ENCODE measurements around the gene KCNQ1. TPM values are rescaled to one million over a fixed set of nuclear protein-coding genes. Genes with fewer than 3 reads are reported as not detected.

Gene KCNQ1
- polyA plus RNA-seq, 1 donor from 2014 or later, result not detected

DNA sequence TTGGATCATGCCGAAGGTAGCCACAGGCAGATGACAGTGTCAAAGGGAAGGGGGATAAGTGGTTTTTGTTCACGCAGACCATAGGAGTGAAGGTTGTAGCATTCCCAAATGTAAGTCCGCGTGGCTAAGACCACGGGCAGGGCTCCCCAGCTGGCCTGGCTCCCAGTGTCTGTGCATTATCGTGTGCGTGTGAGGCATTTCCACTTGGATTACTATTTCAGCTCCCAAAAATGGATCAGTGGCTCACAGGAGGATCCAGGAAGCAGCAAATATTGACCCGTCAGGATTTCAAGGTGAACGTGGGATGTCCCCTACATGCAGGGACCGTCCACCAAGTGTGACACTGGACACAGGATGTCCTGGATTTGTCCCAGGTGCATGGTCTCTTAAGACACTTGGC lies 430.2 kb downstream of the KCNQ1 start (continued):
- TF ChIP-seq, protein P1, sequence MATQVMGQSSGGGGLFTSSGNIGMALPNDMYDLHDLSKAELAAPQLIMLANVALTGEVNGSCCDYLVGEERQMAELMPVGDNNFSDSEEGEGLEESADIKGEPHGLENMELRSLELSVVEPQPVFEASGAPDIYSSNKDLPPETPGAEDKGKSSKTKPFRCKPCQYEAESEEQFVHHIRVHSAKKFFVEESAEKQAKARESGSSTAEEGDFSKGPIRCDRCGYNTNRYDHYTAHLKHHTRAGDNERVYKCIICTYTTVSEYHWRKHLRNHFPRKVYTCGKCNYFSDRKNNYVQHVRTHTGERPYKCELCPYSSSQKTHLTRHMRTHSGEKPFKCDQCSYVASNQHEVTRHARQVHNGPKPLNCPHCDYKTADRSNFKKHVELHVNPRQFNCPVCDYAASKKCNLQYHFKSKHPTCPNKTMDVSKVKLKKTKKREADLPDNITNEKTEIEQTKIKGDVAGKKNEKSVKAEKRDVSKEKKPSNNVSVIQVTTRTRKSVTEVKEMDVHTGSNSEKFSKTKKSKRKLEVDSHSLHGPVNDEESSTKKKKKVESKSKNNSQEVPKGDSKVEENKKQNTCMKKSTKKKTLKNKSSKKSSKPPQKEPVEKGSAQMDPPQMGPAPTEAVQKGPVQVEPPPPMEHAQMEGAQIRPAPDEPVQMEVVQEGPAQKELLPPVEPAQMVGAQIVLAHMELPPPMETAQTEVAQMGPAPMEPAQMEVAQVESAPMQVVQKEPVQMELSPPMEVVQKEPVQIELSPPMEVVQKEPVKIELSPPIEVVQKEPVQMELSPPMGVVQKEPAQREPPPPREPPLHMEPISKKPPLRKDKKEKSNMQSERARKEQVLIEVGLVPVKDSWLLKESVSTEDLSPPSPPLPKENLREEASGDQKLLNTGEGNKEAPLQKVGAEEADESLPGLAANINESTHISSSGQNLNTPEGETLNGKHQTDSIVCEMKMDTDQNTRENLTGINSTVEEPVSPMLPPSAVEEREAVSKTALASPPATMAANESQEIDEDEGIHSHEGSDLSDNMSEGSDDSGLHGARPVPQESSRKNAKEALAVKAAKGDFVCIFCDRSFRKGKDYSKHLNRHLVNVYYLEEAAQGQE (IDR thresholded peaks at IDR 0.05; ENCODE audit: borderline replicate concordance), result no peak
- TF ChIP-seq MXI1 (conservative IDR thresholded peaks at IDR 0.05; ENCODE audit: poor library complexity, severe bottlenecking), result no peak

DNA sequence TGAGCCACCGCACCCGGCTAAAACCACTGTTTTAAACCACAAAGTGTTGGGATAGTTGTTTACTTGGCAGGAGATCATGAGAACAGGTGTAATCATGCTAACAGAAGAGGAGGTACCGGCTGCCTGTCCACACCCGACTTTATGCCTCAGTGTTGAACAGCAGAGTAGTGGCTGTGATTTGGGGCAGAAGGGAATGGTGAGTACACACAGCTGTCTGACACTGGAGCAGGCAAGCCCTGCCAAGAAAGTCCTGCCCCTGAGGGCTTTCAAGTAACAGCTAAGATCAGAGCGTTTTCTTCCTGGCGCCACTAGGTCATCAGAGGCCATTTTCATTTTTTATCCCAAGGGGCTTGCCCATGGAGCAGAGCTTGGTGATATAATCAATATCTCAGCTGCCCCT lies 432.7 kb downstream of the KCNQ1 start:
- Histone ChIP-seq H3K9me2 (ENCODE audit: insufficient read depth, low read length) (no peaks in the 10 kb centered on the region), H3F3A (ENCODE audit: insufficient read depth, low read length, poor library complexity, severe bottlenecking) (no peaks in the 10 kb centered on the region), H3K4me3 (ENCODE audit: low read length) (no peak overlapping the region), H3K27me3 (ENCODE audit: insufficient read depth, low read depth, low read length) (no peaks in the 10 kb centered on the region), H3K36me3 (ENCODE audit: insufficient read depth, low read length) (no peaks in the 10 kb centered on the region), H2AFZ (ENCODE audit: low read depth, low read length) (no peak overlapping the region), H3K9ac (ENCODE audit: low read length) (no peak overlapping the region), H3K79me2 (replicated peaks; ENCODE audit: insufficient read depth, low read length) (no peaks in the 10 kb centered on the region), H3K27ac (ENCODE audit: low read length) (no peak overlapping the region), H3K4me2 (ENCODE audit: low read length) (no peak overlapping the region), H4K20me1 (ENCODE audit: insufficient read depth) (no peaks in the 10 kb centered on the region), H3K9me3 (ENCODE audit: low read length) (peaks cover 5% of the 10 kb centered on the region)
- TF ChIP-seq EZH2 (IDR thresholded peaks at IDR 0.05; ENCODE audit: borderline replicate concordance, insufficient read depth, low read length, poor library complexity, severe bottlenecking) (no peak), RAD21 (conservative IDR thresholded peaks at IDR 0.05) (no peak), EP300 (conservative IDR thresholded peaks at IDR 0.05; ENCODE audit: poor library complexity, severe bottlenecking) (no peak)

DNA sequence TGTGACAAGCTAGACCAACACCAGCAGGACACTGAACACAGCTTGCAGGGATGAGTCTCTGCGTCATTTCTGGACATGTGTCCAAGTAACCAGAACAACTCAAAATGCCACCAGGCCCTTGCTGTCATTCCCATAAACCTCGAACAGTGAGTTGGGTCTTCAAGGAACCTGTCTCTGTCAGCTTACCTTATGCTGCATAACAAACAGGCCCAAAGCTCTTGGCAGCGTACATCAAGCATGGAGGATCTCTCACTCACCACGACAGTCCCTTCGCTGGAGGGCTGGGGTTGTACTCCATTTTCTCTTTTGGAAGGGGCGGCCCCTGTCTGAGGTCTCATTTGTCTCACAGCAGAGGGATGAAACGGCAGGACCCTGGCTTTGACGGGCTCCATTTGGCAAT lies 434.0 kb downstream of the KCNQ1 start:
- Histone ChIP-seq H4K20me1 (ENCODE audit: insufficient read depth) (no peaks in the 10 kb centered on the region), H3K4me2 (ENCODE audit: low read length) (no peak overlapping the region), H3K27me3 (ENCODE audit: insufficient read depth, low read depth, low read length) (no peaks in the 10 kb centered on the region), H2AFZ (ENCODE audit: low read depth, low read length) (no peak overlapping the region), H3K36me3 (ENCODE audit: insufficient read depth, low read length) (no peaks in the 10 kb centered on the region), H3K79me2 (replicated peaks; ENCODE audit: insufficient read depth, low read length) (peaks cover 9% of the 10 kb centered on the region), H3K4me3 (ENCODE audit: low read length) (no peak overlapping the region), H3K9me3 (ENCODE audit: low read length) (peaks cover 5% of the 10 kb centered on the region), H3F3A (ENCODE audit: insufficient read depth, low read length, poor library complexity, severe bottlenecking) (no peaks in the 10 kb centered on the region), H3K27ac (ENCODE audit: low read length) (no peak overlapping the region), H3K9ac (ENCODE audit: low read length) (no peak overlapping the region), H3K9me2 (ENCODE audit: insufficient read depth, low read length) (no peaks in the 10 kb centered on the region)
- TF ChIP-seq SMC3 (conservative IDR thresholded peaks at IDR 0.05; ENCODE audit: poor library complexity) (no peak), EZH2 (IDR thresholded peaks at IDR 0.05; ENCODE audit: borderline replicate concordance, insufficient read depth, low read length, poor library complexity, severe bottlenecking) (no peak), MXI1 (conservative IDR thresholded peaks at IDR 0.05; ENCODE audit: poor library complexity, severe bottlenecking) (no peak), EP300 (conservative IDR thresholded peaks at IDR 0.05; ENCODE audit: poor library complexity, severe bottlenecking) (no peak), RAD21 (conservative IDR thresholded peaks at IDR 0.05) (no peak), TAF1 (IDR thresholded peaks at IDR 0.05; ENCODE audit: low read depth) (no peak), POLR2AphosphoS5 (IDR thresholded peaks at IDR 0.05) (no peak)
- TF ChIP-seq, protein P1 (IDR thresholded peaks at IDR 0.05; ENCODE audit: borderline replicate concordance), result no peak
- TF ChIP-seq, protein P2, sequence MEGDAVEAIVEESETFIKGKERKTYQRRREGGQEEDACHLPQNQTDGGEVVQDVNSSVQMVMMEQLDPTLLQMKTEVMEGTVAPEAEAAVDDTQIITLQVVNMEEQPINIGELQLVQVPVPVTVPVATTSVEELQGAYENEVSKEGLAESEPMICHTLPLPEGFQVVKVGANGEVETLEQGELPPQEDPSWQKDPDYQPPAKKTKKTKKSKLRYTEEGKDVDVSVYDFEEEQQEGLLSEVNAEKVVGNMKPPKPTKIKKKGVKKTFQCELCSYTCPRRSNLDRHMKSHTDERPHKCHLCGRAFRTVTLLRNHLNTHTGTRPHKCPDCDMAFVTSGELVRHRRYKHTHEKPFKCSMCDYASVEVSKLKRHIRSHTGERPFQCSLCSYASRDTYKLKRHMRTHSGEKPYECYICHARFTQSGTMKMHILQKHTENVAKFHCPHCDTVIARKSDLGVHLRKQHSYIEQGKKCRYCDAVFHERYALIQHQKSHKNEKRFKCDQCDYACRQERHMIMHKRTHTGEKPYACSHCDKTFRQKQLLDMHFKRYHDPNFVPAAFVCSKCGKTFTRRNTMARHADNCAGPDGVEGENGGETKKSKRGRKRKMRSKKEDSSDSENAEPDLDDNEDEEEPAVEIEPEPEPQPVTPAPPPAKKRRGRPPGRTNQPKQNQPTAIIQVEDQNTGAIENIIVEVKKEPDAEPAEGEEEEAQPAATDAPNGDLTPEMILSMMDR (IDR thresholded peaks at IDR 0.05; ENCODE audit: poor library complexity, severe bottlenecking), result no peak

All from neural cell (in vitro differentiated cells).